ENCODE data around the gene NRAS.

NRAS gene

GRCh38 chr1:114676115-114676514, 40.5 kb downstream of the NRAS start:
- no peak for DNase-seq (ENCODE audit: low read depth)

GRCh38 chr1:114671939-114672275, 44.7 kb downstream of the NRAS start:
- DNase-seq (ENCODE audit: low read depth), result no peak

- DNase-seq (ENCODE audit: low read depth), result no peak
Observed at GRCh38 chr1:114671011-114671938, 45.3 kb downstream of the NRAS start.

GRCh38 chr1:114670083-114671010, 46.2 kb downstream of the NRAS start:
- DNase-seq (ENCODE audit: low read depth), result peak; percentile 79

GRCh38 chr1:114669562-114670082, 46.9 kb downstream of the NRAS start, which contains the start of gene DENND2C:
TSS of gene DENND2C (minus strand) at chr1:114670049. CDS start at chr1:114625984, 44,065 bp downstream.
- DNase-seq (ENCODE audit: low read depth), result peak; percentile 5

- DNase-seq (ENCODE audit: low read depth), result peak; percentile 2
Observed at GRCh38 chr1:114668784-114669561, 47.6 kb downstream of the NRAS start.

- no peak for DNase-seq (ENCODE audit: low read depth)
Observed at GRCh38 chr1:114668373-114668772, 48.2 kb downstream of the NRAS start.

GRCh38 chr1:114666954-114667353, 49.6 kb downstream of the NRAS start:
- no peak for DNase-seq (ENCODE audit: low read depth)

GRCh38 chr1:114660238-114660637, 56.3 kb downstream of the NRAS start:
- no peak for DNase-seq (ENCODE audit: low read depth)

All from HS-27A (cell line).